ENCODE data around the gene ZAP70.

- TF ChIP-seq EZH2 (IDR thresholded peaks at IDR 0.05) (no peak), POLR2AphosphoS5 (IDR thresholded peaks at IDR 0.05; ENCODE audit: borderline replicate concordance, low read depth, low read length) (no peak)
These were observed 27.9 kb downstream of the ZAP70 start for GRCh38 chr2:97741251-97741650.

All from SK-N-MC (cell line).